ENCODE results near the gene LYRM2.

The LYRM2 gene, protein sequence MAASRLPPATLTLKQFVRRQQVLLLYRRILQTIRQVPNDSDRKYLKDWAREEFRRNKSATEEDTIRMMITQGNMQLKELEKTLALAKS

DNA sequence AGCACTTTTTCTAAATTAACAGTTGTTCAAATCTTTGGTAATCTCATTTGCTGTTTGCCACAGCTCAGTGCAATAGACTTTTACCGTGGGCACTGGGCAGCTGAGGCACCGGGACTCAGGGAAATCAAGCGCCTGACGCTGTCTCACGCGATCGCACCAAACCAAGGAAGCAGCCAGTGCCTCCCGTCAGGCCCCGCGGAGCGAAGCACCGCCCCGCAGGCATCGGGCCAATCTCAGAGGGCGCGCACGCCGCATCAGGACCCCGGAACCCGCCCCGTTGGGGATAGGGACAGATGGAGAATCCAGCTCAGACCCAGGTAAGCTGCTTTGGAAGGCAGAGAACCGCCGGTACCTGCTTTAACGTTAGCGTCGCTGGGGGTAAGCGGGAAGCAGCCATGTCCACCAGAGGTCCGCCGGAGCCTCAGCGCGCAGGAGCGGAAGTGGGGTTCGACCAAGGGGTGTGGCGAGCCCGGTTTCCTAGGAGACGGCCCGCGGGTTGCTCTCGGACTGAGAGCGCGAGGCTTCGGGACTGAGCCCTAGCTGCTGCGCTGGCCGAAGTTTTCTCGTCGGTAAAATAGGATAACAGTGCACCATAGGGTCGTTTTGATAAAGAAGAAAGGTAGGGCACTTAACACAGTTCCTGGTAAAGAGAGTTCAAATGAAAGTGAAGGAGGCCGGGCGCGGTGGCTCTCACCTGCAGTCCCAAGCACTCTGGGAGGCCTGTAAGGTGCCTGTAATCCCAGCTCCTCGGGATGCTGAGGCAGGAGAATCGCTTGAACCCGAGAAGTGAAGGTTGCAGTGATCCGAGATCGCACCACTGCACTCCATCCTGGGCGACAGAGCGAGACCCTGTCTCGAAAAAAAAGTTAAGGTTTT lies at the start of gene LYRM2:
Gene LYRM2 (minus strand): TSS at position 428 of the 876 bp plus-strand sequence. CDS start 31 bp downstream, at position 397.
- DNase-seq: peak; percentile 91

DNA sequence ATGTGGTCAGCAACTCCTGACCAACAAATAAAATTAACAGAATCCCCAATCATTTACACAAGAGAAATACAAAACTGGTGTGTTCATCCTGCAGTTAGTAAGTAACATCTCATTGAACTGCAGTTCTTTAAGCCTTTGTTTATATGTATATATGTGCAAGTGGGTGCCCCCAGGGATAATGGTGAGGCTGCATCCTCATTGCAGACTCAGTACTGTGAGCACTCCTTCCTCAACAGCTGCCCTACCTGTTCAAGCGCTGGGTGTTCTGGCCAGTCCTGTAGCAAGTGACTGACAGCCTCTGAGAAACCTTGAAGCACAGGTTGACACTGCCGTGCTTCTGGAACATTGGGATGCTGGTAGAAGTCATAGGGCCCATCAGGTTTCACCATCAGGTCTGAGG lies 49.8 kb upstream of the LYRM2 start:
- no peak for DNase-seq

DNA sequence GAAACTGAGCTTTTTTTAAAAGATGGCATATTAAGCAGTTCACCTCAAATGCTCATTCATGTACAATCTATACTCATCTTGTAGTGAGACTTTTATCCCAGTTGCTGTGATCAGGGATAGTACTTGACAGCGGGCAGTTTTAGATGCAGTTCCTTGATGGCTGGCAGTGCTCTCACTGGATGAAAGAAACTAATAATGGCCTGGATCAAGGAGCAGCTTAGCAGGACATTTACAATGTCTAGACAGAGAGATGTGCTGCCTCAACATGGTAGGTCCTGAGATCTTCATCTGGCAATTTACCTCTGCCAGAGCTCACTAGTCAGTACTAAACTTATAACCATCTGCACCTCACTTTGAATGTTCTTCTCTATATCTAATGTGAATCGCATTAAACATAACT lies 46.8 kb upstream of the LYRM2 start:
- DNase-seq: no peak

DNA sequence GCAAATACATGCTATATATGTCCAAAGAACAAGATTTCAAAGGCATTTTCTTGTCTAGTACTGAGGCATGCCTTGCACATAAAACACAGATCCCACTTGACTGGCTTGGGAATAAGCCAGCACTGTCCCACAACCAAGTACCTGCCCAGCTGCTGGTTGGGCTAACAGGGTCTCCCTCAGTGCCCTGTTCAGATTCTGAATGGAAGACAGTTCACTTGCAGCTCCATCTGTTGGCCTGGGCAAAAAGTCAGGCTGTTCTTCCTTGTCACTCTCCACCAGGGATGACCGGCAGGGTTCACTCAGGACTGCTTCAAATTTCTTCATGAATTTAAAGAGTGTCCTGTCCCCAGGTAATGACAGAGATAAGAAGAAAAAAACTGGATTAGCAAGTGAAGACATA lies 44.4 kb upstream of the LYRM2 start:
- no peak for DNase-seq

DNA sequence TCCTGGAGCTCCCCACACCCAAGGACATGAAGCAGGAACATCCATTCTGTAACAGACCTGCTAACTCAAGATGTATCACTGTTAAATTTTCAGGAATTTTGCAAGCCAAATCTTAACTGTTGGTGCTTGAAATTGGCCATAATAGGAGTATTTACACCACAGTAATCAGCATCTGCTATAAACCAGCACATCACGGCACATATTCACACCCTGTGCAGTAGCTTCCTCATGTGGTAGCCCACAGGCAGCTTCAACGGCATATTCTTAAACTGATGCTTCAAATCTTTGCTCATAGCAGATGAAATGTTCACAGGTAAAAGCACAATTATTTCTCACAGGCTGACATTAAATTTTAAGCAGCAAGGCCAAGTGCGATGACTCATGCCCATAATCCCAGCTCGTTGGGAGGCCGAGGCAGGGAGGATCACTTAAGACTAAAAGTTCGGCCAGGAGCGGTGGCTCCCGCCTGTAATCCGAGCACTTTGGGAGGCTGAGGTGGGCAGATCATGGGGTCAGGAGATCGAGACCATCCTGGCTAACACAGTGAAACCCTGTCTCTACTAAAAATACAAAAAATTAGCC lies 43.5 kb upstream of the LYRM2 start:
- no peak for DNase-seq

DNA sequence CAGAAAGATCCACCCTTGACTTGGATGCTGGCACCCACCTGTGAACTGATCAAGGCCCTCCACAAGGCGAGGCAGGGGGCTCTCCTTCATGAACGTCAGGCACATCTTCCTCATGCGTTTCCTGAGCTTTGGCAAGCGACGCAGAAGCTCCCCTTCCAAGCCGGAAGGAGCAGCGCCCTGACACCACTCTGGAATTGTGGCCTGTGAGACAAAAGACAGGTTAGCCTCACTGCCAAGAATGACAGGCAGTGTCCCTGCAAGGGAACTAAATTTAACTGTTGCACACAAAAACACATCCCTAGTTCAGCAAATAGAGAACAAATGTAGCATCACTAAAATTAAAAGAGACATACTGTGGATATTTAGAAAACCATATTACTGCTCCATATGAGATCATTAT lies 42.0 kb upstream of the LYRM2 start:
- no peak for DNase-seq

DNA sequence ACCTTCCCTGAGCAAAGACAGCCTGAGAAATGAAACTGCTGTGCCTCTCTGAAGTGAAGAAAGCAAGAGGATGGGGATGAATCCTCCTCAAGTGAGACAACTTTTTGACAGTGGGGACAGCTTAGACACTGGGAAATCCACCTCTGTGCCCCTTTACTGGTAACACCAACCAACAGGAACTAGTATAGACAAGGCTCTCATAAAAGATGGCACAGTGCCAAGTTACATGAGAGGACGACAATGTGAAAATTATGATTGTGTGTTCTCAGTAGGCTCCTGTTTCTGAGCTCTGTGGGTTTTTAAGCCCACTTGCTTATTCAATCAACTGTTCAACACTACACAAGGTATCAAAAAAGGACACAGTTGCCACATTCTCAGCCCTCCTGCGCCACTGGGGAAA lies 41.6 kb upstream of the LYRM2 start:
- no peak for DNase-seq

DNA sequence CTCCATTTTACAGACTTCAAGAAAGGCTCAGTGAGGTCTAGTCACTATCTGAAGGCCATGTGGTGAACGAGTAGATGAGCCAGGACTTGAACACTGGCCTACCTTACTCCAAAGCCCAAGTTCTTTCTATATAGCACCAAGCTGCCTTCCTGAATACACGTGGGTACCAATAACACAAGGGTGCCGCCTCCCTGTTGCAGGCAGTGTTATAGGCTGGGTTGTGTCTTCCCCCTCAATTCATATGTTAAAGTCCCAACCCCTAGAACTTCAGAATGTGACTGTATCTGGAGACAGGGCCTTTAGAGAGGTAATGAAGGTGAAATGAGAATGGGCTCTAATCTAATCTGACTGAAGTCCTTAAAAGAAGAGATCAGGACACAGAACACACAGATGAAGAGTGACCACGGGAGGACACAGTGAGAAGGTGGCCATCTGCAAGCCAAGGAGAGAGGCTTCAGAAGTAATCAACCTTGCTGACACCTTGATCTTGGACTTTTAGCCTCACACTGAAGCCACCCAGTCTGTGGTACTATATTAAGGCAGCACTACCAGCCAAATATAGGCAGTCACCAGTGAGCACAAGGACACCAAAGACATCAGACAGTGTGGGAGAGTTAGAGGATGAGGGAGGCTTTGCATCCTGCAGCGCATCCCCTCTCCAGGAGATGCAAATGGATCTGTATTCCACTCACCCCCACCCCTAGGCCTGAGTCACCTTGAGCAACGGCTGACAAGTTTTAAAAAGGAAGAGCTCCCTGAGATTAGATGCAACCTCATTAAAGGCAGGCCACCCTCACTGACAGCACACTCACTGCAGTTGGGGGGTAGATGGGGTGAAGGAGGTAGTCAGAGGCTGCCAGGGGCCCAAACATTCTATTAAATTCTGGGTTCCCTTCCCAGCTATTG lies 40.9 kb upstream of the LYRM2 start:
- DNase-seq: no peak

DNA sequence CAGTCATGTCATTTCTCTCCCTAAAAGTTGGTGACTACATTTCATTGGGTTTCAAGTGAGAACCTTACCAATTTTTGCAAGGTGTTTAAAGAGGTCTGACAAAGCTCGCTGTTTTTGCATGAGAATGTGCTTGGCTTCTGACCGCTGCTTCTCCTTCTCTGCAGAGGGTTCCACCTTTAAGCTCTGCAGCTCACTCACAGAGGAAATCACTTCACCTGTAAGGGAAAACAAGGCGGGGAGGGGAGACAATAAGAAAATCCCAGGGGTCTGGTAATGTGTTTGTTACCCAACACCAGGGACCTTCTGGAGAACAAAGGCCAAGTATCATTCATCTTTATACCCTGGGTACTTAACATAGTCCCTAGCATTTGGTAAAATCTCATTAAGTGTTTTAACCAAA lies 40.0 kb upstream of the LYRM2 start:
- DNase-seq: no peak

DNA sequence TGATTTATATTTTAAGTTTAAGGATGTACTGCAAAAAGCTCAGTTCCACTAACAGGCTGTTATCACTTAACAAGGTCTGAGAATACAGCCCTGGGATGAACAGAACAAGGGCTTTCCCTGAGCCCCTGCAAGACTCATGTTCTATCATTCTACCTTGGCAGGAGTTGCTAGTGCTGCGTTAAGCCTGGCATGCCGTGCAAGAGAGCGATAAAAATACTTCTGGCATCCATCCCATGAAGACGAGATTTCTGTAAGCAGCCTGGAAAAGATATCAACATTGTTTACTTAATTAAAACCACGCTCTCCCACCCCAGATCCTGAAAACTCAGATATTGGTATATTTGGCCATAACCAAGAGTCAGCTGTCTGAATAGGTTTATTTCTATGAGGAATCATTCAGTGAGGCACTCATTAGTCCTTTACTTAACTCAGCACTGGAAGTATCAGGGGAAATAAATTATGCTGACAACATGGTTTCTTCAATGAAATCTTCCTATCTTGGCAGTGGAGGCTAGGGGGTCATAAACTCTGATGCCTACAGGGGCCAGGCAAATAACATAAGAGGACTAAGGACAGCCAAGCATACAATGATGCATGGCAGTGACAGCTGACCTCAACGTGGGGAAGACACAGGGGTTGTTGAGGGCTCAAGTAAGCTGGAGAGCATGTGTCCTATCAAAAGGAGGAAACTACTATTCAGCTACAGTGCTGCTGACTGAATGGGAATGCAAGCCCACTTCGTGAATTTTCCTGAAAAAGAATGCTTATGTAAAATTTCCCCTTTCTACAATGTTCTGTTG lies 37.6 kb upstream of the LYRM2 start:
- DNase-seq: no peak

DNA sequence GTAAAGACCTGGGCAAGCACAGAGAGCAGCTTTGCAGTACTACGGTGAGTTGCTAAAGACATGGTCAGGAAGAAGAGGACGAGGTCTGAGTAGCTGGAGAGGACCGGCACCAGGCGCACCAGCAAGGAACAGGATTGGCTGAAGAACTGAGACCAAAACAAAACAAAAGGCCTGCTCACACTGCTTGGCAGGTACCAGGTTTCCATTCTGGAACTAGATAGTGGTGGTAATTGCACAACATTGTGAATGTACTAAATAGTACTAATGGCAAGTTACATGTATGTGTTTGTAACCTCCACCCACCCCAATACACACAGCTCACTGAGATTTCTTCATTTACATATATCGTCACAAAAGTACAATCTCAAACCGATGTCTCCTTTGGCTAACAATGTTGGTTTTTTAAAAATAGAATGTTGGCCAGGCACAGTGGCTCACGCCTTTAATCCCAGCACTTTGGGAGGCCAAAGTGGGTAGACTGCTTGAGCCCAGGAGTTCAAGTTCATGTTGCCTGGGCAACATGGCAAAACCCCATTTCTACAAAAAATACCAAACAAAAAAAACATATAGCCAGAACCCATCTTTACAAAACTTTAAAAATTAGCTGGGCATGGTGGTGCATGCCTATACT lies 32.5 kb upstream of the LYRM2 start:
- DNase-seq: no peak

DNA sequence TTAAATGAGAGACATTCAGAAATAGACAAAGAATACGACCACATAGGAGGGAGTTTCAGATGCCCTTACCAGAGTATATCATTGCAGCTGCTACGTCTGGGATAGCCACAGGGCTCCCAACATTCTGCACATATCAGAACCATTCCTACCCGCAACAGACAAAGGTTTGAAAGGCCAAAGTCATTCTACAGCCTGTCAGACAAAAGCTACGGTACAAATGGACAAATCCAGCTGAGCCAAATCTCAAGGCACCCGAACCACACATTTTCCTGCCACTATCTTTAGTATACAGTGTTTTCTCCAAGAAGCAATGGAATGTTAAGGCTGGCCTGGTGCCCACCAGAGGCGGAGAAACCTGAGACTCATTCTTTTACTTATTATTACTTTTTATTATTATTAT lies 30.5 kb upstream of the LYRM2 start:
- no peak for DNase-seq

DNA sequence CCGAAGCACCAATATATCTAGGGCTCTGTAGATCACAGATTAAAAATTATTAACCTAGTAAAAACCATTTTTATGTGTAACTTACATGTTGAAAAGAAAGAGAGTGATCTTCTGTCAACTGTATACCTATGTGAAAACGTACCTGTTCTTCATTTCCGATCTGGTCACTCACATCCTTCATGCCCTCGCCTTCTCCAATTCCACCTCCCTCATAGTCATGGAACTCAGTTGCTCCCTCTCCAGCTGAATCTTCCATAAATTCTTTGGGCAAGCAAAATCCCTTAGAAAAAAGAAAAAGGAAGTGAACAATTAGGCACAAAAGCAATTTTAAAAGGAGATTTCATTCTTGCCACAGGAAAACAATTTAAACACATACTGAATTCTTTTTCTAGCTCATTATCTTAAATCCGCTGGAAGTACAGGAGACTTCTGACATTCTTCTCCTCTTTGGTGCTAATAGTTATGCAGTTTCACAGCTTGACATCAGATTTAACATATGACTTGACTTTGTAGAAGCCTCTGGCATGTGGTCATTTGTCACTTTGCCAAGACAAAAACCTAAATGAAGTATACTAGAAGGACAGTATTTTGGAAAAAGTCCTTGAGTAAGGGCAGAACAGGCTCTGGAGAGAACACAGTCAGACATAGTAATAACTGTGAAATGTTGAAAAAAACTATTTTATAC lies 29.5 kb upstream of the LYRM2 start:
- no peak for DNase-seq

DNA sequence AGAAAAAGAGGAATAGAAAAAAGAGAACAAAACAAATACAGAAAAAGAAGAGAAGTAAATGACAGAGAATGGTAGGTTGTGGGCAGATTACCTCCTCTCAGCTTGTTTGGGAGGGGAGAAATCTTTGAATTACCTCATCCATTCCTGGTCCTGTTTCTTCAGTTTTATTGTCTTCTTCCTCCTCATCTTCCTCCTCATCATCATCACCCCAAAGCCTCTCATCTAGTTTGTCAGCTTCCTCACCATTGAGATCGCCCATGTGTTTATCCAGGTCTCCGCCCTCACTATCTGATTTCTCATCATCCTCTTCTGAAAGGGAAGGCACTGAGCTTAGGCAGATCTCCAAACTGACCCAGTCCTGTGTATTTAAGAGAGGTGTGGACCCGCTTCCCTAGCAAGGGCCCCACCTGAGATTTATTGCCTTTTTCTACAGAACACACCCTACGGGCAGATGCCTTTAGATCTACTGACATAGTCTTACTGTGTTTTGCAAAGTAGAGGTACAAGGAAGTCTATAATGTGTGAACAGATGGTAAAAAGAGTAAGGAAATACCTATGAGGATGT lies 24.2 kb upstream of the LYRM2 start:
- DNase-seq: no peak

DNA sequence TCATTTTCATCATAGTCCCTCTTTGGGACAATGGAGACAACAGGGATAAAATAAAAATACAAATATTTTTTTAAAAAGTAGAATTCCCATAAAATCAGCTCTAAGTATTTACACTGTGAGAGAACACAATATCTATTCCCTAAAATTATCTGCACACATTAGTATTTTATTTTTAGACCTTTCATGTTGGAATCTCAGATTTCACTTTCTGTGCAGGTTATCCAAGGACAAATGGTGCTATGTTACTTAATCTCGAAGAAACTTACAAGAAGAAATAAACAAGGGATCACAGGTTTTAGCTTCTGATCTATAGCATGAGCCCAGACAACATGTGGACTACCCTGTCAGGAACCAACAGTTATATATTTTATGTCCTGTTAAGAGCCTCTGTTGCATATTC lies 23.0 kb upstream of the LYRM2 start:
- no peak for DNase-seq

DNA sequence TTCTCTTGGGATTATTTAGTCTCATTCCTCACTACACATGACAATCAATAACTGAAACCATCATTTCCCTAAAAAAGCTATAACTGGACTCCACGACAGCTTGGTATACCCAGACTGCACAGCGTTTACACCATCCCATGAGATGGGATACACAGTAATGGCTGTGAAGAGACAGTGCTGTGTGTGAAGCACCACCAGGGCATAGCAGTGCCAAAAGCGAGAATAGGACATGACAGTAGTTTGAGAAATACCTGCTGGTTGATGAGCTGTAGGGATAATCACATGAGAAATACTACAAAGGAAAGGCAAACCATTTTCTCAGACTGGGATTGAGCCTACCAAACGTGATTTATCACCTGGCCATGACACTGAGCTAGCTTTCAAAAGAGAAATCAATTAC lies 22.4 kb upstream of the LYRM2 start:
- DNase-seq: no peak

DNA sequence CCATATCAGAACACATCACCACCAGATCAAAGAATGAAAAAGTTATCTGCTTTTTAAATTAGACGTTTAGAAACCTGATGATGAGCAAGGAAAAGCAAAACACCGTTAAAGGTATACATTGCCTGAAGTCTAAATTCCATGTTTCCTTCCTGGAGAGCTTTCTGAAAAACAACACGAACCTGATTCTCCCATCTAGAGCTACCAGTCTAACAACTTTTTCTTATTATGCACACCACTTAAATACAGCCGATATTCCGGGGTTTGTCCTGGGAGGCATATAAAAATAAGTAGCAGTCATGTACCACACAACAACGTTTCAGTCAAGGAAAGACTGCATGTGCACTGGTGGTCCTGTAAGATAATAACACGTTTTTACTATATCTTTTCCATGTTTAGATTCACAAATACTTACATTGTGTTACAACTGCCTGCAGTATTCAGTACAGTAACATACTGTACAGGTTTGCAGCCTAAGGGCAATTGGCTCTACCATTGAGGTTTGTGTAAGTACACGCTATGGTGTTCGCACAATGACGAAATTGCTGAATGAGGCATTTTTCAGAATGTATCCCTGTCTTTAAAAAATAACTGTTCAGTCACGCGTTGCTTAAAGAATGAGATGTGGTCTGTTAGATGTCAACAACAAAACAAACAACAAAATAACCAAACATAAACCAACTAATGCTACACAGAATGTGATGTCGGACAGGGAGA lies 19.1 kb upstream of the LYRM2 start:
- DNase-seq: no peak

DNA sequence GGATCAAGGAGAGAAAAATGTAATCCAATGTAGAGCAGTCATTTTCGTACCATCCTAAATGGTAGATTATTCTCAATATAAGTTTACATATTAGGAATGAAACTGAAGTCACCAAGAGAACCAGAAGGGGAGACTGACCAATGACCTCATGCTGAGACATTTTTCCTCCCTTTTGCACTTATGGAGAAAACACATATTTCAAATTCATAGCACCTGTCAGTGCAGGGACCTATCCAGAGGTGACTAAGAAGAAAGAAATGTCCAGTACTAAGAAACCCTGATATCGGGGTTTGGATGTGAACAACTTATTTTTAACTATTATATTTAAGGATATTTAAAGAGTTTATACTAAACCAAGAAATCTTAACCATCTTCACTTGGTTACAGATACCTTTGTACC lies 16.6 kb upstream of the LYRM2 start:
- no peak for DNase-seq

DNA sequence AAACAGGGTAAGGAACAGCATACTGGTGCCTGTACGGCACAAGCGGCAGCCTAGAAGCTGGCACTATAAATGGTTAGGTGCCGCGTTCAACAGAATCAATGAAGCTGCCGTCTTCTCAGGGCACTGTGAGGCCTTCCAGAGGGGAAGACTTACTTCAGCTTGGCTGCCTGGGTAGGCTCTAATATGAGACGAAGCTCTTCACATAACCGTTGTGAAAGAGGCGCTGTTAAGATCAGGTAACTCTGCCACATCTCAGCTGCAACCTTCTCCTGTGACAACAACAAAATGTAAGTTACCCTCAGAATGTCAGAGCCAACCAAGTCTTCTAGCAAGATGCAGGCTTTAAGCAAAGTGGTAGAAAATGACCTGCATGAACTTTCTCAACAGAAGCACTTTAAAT lies 12.0 kb upstream of the LYRM2 start:
- DNase-seq: no peak

DNA sequence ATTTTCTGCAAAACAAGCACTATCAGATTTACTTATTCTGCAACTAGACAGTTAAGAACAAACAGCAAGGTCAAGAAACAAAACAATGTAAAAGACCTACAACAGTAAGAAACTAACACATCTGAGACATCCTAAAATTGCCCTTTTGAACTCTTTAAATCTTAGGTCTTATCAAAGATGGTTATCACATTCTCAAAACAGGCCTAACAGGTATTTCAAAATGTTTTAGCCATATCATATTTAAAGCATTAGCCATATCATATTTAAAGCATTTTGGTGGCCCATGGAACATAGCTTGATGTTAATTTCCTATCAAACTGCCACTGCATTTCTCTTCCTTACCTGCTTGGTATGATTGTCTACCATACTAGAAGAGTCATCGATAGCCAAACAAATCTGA lies 11.1 kb upstream of the LYRM2 start:
- DNase-seq: no peak

Data from NK-92 treated with Interleukin-12 subunit alpha and Interleukin-12 subunit beta, amount 100 ng/mL, for 24 hours (cell line).